SK-N-MC (cell line): ENCODE results near the gene CWC27.

Experiments used
- EZH2 ChIP-seq: fragments of 200-600 bp; sonication (generic); IDR thresholded peaks from one replicate; pipeline ENCODE4 v1.6.1; 2017; ENCODE audit warnings: antibody characterized with exemption
- FOXP2 ChIP-seq: optimal IDR thresholded peaks from 2 replicates; pipeline ENCODE3; 2011; ENCODE audit warnings: mild to moderate bottlenecking, moderate library complexity; ENCODE audit not compliant: insufficient read depth; ENCODE audit errors: extremely low read length, control extremely low read depth

- TF ChIP-seq EZH2 (no peak), FOXP2 (no peak)
These were observed 251.8 kb downstream of the CWC27 start for GRCh38 chr5:65020492-65020891.
